Ishikawa (cell line): Measurements from ENCODE around the gene RAI1.

ENCODE experiments used
- CEBPB ChIP-seq: IDR thresholded peaks from 2 replicates; pipeline ENCODE4 v1.6.1; 2012
- CREB1 ChIP-seq: IDR thresholded peaks from 2 replicates; pipeline ENCODE4 v1.6.1; 2012; ENCODE audit warnings: low read depth
- EGR1 ChIP-seq: IDR thresholded peaks from 2 replicates; pipeline ENCODE4 v1.6.1; 2012
- EP300 ChIP-seq: IDR thresholded peaks from 2 replicates; pipeline ENCODE4 v1.6.1; 2012; ENCODE audit warnings: borderline replicate concordance
- FOXM1 ChIP-seq: IDR thresholded peaks from 2 replicates; pipeline ENCODE4 v1.6.1; 2012; ENCODE audit warnings: low read depth, borderline replicate concordance
- MAX ChIP-seq: IDR thresholded peaks from 2 replicates; pipeline ENCODE4 v1.6.1; 2012
- NFIC ChIP-seq: IDR thresholded peaks from 2 replicates; pipeline ENCODE4 v1.6.1; 2012
- RAD21 ChIP-seq: IDR thresholded peaks from 2 replicates; pipeline ENCODE4 v1.6.1; 2012; ENCODE audit warnings: low read depth
- TAF1 ChIP-seq: IDR thresholded peaks from 2 replicates; pipeline ENCODE4 v1.6.1; 2012; ENCODE audit warnings: low read depth, mild to moderate bottlenecking
- TCF12 ChIP-seq: IDR thresholded peaks from 2 replicates; pipeline ENCODE4 v1.6.1; 2012; ENCODE audit warnings: low read depth
- TEAD4 ChIP-seq: IDR thresholded peaks from 2 replicates; pipeline ENCODE4 v1.6.1; 2012
- USF1 ChIP-seq: IDR thresholded peaks from 2 replicates; pipeline ENCODE4 v1.6.1; 2012
- YY1 ChIP-seq: IDR thresholded peaks from 2 replicates; pipeline ENCODE4 v1.6.1; 2012; ENCODE audit warnings: low read depth
- ZBTB7A ChIP-seq: IDR thresholded peaks from 2 replicates; pipeline ENCODE4 v1.6.1; 2012; ENCODE audit warnings: low read depth
- TF ChIP-seq, protein P1 (sequence below): IDR thresholded peaks from 2 replicates; pipeline ENCODE4 v1.6.1; 2012; ENCODE audit warnings: low read depth, mild to moderate bottlenecking

The RAI1 gene

DNA sequence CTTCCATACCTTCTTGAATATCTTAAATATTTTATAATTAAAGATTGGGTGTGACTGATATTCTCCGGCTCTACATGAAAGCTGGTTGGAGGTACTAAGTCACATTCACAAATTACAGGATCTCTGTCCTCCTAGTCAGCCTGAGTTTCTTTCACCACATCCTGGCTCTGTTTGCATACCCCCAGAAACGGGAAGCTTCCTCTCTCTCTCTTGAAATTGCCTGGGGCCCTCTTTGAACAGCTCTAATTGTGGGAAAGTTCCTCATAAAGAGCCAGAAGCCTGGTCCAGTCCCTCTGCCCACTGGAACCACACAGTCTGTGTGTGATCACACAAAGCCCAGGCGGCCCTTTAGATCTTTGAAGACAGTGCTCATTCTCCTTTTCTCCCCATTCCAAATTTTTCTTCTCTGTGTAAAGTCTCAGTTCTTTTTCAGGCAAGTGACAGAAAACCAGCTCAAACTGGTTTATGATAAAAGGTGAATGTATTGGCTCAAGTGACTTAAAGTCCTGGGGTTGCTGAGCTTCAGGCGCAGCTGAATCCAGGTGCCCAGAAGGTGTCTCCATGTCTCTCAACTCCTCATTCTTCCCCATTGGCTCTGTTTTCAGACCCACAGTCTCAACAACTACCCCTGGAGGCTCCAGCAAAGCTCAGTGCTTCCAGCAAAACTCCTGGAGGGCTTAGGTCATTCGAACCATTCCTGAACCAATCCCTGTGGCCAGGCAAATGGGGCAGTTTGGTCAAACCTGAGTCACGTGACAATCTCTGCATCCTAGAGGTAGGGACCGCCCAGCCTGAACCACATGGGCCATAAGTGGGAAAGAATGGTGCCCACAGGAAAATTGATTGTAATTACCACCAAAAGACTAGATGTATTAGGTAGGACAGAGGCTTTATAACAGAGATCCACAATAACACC is 8.5 kb upstream of the RAI1 start:
- TF ChIP-seq USF1 (peak; percentile 40), TEAD4 (no peak), CREB1 (no peak), TCF12 (no peak), EP300 (no peak)

DNA sequence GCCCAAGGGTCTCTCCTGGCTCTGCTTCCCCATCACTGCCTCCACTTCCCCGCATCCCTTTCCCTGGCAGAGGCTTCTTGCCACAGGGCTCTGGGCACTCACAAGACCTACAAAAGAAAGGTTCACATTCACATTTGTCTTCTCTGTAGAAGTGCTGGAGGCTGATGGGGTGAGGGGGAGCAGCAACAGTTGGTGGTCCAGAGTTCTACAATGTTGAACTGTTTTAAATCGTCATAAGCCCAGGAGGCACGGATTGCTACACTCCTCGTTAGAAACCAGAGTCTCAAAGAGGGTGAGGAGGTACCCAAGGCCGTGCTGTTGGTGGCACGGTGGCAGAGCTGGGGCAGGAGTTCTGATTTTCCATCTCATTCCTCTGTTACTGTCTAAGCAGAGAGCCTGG is 5.8 kb upstream of the RAI1 start:
- TF ChIP-seq YY1 (no peak), FOXM1 (no peak), TEAD4 (no peak), EGR1 (no peak), CREB1 (no peak), CEBPB (no peak)

- TF ChIP-seq CREB1 (no peak), TEAD4 (no peak), USF1 (no peak), ZBTB7A (no peak), TAF1 (no peak), RAD21 (no peak), MAX (peak; percentile 26; the same call in 1 of the 2 replicates), TCF12 (peak; percentile 27; the same call in 1 of the 2 replicates), EGR1 (peak; percentile 46; the same call in 1 of the 2 replicates), EP300 (no peak), FOXM1 (no peak)
These were observed 5.2 kb upstream of the RAI1 start for GRCh38 chr17:17675925-17676534.

DNA sequence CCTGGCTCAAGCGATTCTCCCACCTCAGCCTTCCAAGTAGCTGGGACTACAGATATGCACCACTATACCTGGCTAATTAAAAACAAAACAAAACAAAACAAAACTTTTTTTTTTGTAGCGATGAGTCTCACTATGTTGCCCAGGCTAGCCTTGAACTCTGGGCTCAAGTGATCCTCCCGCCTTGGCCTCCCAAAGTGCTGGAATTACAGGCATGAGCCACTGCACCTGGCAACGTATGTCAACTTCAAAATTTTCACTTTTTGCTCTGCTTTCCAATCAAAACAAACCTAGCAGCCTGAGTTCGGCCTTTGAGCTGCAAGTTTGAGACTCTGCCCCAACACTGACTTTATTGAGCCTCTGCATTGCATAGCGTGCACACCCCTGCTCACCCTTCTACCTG is 4.5 kb upstream of the RAI1 start:
- TF ChIP-seq USF1: no peak
- no peak for TF ChIP-seq TCF12
- TF ChIP-seq MAX: no peak
- no peak for TF ChIP-seq EGR1
- TF ChIP-seq, protein P1, sequence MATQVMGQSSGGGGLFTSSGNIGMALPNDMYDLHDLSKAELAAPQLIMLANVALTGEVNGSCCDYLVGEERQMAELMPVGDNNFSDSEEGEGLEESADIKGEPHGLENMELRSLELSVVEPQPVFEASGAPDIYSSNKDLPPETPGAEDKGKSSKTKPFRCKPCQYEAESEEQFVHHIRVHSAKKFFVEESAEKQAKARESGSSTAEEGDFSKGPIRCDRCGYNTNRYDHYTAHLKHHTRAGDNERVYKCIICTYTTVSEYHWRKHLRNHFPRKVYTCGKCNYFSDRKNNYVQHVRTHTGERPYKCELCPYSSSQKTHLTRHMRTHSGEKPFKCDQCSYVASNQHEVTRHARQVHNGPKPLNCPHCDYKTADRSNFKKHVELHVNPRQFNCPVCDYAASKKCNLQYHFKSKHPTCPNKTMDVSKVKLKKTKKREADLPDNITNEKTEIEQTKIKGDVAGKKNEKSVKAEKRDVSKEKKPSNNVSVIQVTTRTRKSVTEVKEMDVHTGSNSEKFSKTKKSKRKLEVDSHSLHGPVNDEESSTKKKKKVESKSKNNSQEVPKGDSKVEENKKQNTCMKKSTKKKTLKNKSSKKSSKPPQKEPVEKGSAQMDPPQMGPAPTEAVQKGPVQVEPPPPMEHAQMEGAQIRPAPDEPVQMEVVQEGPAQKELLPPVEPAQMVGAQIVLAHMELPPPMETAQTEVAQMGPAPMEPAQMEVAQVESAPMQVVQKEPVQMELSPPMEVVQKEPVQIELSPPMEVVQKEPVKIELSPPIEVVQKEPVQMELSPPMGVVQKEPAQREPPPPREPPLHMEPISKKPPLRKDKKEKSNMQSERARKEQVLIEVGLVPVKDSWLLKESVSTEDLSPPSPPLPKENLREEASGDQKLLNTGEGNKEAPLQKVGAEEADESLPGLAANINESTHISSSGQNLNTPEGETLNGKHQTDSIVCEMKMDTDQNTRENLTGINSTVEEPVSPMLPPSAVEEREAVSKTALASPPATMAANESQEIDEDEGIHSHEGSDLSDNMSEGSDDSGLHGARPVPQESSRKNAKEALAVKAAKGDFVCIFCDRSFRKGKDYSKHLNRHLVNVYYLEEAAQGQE: no peak
- no peak for TF ChIP-seq TAF1
- no peak for TF ChIP-seq YY1
- TF ChIP-seq FOXM1: no peak
- TF ChIP-seq CEBPB: no peak

- TF ChIP-seq EGR1 (no peak), MAX (no peak), TAF1 (no peak), TCF12 (no peak), YY1 (no peak), ZBTB7A (no peak), CREB1 (no peak), TEAD4 (no peak), USF1 (no peak), CEBPB (no peak), FOXM1 (no peak), NFIC (no peak), RAD21 (no peak), EP300 (no peak)
- TF ChIP-seq, protein P1: no peak
These were observed 3.8 kb upstream of the RAI1 start for GRCh38 chr17:17677299-17678040.
